T-helper 9 cell (primary cell): Measurements from ENCODE around the gene NECTIN3.

Experiments used
- DNase-seq: peaks from one replicate; pipeline ENCODE4 v3.0.0-alpha.2; 2020
- total RNA-seq, 2 donors: gene quantifications; one replicate each; lab custom pipeline; 2026; lab: John Stamatoyannopoulos, UW

Gene NECTIN3, protein sequence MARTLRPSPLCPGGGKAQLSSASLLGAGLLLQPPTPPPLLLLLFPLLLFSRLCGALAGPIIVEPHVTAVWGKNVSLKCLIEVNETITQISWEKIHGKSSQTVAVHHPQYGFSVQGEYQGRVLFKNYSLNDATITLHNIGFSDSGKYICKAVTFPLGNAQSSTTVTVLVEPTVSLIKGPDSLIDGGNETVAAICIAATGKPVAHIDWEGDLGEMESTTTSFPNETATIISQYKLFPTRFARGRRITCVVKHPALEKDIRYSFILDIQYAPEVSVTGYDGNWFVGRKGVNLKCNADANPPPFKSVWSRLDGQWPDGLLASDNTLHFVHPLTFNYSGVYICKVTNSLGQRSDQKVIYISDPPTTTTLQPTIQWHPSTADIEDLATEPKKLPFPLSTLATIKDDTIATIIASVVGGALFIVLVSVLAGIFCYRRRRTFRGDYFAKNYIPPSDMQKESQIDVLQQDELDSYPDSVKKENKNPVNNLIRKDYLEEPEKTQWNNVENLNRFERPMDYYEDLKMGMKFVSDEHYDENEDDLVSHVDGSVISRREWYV
- total RNA-seq: 18.6 to 38.9 reads per million in 2 donors

DNA sequence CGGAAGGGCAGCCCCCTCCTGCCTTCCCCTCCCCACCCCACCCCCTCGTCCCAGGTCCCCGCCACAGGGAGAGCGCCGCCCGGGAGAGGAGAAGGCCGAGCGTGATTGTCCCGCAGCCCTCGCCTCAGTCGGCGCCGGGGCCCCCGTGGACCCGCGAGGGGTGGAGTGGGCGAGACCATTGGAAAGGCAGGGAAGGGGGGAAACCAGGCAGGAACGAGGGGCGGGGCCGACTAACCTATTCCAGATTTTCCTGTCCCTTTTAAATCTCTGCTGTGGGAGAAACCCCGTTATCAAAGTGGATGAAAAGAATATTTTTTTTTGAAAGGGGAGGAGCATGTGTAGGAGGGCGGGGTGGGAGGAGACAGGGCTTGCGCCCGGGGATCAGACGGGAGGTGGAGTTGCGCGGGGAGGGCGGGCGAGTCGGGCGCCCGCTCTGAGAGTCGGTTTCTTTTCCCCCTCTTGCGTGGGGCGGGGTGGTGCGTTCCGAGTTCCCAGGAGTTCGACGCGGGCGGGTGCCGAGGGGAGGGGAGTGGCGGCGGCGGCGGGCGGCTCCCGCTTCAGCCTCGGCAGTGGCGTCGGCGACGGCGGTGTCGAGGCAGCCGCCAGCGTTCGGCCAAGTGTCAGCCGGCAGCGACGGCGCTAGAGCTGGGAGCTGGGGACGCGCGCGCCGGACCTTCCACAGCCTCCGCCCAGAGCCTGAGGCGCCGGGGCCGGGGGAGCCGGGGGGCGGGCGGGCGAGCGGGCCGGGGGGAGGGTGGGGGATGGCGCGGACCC lies at the start of gene NECTIN3:
NECTIN3 (plus strand) TSS at position 560 of the 774 bp plus-strand sequence; CDS start at position 762, 202 bp downstream.
- DNase-seq: peak; percentile 86

DNA sequence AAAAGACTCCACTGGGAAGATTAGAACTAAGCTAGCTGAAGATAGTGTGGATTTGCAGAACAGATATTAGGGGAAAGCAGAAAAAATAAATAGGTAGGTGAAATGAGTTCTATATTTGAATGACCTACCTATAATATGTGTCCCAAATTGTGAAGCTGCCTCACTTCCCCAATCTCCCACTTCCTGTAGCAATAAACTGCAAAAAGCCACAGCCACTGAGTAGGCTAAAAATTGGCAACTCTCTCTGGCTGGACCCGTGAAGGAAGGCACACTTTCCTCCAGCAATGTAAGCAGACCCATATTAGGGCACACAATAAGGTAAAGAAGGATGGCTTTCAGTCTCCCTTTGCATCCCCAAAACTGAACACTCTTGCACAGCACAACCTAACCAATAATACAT lies 43.7 kb upstream of the NECTIN3 start:
- DNase-seq: no peak

DNA sequence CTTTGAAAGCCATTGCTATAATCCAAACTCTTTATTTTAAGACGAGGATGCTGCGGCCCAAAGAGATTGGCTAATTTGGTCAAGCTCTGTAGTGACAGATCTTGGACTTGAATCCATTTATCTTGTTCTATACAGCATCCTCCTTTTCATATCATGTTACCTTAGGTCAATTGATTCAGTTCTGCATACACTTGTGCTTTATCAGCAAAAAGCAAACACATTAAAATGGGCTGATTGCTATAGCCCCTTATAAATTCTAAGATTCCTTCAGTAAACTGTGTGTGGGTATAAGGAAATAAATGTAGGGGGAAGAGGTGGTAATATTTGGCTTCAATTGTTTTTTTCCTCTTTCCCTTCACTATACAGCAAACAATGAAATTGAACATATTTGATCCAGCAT lies 40.1 kb upstream of the NECTIN3 start:
- no peak for DNase-seq

DNA sequence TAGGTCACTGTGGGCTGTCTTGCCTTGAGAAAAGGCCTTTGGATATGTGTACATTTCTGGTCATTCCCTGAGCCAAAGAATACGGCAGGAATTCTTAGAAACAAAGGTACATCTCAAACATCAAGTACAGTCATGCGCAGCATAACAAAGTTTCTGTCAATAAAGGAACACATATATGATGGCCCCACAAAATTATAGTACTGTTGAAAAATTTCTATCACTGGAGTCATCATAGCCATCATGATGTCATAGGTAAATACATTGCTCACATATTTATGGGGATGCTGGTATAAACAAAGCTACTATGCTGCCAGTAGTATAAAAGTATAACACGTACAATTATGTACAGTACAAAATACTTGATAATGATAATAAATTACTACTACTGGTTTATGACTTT lies 38.9 kb upstream of the NECTIN3 start:
- DNase-seq: no peak

DNA sequence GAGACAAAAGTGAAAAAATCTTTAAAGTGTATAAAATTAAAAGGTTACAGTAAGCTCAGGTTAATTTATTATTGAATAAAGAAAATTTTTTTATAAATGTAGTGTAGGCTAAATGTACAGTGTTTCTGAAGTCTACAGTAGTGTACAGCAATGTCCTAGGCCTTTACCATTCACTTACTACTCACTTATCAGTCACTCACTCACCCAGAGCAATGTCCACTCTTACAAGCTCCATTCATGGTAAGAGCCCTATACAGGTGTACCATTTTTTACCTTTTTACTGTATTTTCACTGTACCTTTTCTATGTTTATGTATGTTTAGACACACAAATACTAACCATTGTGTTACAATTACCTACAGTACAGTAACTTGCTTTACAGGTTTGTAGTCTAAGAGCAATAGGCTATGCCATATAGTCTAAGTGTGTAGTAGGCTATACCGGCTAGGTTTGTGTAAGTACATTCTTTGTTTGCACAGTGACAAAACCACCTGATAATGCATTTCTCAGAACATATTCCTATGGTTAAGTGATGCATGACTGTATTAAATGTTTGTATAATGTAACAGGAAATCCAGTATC lies 38.1 kb upstream of the NECTIN3 start:
- DNase-seq: no peak

DNA sequence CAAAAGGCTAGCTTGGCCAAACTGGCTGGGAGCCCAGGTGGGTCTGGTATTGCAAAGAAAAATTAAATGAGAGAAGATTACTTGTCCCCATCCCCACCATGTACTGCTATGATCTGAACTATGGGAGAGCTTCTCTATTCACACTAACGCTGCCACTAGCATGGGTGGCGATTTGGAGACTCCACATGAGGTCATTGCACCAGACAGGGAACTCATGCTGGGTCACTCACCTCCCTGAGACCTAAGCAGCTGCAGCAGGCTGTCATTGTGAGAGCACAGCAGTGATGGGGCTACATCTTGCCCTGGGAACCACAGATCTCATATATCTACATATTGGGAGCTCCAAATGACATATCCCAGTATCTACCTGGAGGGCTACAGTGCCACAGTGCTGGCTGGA lies 36.3 kb upstream of the NECTIN3 start:
- DNase-seq: no peak

DNA sequence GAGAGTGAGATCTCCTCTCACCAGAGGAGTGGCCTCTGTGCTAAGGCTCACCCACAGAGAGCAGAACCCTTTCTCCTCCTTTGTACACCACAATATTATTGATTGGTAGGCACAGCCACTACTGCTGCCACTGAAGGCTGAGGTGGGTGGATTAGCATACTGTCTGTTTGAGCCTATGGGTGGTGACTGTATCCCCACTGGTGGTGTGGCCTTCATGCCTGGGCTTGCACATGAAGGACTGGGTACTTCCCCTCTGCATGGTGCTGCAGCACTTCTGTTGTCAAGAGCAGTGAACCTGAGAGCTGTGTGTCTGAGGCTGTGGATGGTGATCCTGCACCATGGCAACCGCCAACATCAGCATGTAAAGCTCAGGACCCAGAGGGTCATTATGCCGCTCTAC lies 35.7 kb upstream of the NECTIN3 start:
- DNase-seq: no peak

DNA sequence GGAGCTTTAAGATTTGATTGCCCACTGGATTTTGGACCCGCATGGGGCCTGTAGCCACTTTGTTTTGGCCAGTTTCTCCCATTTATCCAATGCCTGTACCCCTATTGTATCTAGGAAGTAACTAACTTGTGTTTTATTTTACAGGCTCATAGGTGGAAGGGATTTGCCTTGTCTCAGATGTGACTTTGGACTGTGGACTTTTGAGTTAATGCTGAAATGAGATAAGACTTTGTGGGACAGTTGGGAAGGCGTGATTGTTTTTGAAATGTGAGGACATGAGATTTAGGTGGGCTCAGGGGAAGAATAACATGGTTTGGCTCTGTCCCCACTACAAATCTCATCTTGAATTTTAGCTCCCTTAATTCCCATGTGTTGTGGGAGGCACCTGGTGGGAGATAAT lies 30.7 kb upstream of the NECTIN3 start:
- DNase-seq: no peak

DNA sequence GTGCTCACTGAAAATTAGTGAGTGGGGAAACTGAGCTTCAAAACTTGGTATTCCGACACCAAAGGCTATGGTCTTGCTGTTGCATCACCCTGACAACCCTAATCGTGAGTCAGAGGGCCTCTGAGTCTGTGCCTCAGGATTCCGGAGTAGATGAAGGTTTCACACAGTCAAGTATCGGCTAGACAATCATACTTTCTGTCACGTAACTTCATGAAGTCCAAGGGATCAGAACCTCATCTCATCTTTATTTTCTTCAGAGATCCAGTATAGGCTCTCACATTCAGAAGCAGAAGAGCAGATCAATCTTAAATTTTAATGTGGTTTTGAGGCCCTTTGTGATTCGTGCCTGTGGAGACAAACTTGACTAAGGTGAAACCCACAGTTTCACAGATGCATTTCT lies 26.1 kb upstream of the NECTIN3 start:
- DNase-seq: no peak

DNA sequence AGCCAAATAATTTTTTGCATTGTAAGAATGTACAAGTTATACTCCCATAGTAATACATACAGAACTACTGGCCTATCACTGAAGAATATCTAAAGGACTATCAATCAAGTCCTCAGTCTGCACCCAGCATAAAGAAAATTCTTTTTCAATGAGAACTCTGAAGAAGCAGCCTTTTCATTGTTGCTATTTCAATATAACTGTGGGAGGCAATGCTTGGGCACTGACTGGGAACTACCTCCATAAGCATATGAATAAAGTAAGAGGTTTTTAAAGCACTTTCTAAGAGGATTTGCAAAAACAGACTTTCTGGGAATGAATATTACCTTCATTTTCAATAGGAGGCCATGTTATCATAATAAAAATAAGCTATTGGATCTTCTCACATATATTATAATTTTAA lies 24.6 kb upstream of the NECTIN3 start:
- DNase-seq: no peak

DNA sequence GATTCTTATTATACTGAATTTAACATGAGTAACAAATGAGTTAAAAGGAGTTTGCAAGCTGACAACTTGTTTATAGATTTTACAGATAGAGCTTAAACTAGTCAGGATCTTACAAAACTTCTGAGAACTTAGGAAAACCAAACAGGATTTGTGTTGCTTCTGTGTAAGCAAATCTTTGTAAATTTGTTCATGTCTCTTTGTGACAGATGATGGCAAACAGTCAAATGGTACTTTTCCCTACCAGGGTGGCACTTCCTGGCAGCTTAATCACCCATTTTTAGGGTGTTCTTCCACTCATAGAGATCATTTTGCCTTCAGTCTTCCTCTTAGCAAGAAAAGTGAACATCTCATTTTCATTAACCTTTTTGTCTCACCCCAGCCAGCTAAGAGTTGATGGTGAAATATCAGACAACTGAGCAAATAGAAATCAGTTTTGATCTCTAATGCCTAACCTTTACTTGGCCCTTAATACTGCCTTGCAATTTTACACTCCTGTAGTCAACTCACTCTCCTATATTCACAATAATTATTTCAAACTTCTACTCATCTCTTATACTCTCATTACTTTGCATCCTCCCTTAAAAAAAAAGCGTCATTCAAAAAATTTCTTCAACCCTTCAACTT lies 23.7 kb upstream of the NECTIN3 start:
- DNase-seq: no peak

DNA sequence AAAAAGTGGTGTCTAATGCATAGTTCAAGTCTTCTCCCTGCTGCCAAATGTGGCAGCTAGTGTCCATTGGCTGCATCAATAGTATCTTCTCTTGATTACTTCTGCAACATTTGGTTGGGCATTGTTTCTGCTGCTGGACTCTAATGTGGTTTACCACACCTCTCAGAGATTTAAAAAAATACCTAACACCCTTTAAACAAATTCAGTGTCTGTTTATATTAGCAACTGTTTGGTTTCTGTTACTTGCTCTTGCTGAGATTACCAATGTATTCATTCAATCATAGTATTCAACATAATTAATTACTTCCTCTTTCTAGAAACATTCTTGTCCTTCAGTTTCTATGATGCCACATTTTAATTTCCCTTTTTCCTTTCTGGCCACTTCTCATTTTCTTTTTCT lies 20.3 kb upstream of the NECTIN3 start:
- no peak for DNase-seq

DNA sequence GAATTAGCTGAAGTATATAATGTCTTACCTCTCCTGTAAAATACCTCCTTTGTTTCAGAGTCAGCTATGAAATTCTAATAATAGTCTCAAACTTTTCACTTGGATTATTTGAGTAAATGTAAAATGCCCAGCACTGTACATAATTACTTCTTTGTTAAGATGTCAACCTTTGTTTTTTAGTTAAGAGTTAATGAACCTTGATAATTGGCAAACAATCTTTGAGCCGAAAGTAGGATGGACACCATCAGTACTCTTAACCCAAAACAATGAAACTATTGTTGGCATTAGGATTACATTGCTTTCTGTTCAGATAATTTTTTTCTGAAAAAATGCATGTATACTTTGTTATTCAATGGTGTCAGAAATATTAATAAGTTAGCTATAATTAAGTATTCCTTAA lies 3.0 kb upstream of the NECTIN3 start:
- DNase-seq: no peak

DNA sequence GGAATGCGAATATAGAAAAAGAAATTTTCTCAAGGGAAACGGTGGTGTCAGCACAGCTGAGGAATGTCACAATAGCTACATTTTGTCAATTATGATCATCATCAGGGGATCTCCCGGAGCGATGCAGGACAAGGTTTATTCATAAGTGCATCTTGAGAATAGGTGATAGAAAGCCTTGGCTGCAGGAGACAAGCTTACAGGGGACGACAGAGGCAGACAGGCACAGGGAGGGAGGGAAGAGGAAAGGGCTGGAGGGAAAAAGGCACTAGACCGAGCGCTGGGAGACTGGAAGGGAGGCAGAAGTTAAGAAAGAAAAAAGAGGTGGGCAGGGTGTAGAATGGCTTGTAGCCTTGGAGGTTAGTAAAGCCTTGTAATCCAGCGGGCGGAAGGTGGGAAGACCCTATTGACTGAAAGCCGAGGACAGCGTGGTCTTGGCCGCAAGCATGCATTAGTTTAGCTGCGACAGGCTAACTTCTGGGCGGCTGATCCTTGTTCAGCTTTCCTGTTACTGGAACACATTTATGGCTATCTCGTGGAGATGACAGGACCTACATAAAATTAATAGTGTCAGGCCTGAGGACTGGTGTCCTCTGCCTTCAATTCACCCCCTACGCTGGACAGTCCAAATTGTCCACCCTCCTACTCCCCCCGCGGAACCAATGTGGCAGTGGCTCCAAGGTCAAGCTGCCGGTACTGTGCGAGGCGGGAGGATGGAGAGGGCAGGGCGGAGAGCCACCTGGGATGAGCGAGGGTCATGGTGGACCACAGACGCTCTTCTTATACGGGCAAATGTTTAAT lies 1.4 kb upstream of the NECTIN3 start:
- DNase-seq: peak; percentile 1

DNA sequence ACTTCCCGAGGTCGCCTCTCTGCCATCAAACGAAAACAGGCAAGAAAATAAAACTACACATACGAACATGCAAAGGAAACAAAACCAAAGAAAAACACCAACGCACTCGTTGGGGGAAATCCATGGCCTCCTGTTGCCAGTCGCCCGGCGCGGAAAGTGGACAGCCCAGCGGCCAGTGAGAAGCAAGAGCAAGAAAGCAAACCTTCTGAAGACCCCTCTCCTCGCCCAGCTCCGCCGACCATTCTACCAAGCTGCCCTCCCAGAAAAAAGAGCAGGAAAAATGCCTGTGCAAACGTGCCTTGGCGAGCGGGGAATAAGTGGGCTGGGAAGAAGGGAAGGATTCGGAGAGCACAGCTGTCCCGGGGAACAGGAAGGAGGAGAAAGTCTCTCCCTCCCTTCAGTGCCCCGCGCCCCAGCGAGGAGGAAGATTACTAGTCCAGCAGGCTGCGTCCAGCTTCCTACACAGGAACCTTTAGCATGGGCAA lies 802 bp upstream of the NECTIN3 start:
- peak; percentile 4 for DNase-seq

DNA sequence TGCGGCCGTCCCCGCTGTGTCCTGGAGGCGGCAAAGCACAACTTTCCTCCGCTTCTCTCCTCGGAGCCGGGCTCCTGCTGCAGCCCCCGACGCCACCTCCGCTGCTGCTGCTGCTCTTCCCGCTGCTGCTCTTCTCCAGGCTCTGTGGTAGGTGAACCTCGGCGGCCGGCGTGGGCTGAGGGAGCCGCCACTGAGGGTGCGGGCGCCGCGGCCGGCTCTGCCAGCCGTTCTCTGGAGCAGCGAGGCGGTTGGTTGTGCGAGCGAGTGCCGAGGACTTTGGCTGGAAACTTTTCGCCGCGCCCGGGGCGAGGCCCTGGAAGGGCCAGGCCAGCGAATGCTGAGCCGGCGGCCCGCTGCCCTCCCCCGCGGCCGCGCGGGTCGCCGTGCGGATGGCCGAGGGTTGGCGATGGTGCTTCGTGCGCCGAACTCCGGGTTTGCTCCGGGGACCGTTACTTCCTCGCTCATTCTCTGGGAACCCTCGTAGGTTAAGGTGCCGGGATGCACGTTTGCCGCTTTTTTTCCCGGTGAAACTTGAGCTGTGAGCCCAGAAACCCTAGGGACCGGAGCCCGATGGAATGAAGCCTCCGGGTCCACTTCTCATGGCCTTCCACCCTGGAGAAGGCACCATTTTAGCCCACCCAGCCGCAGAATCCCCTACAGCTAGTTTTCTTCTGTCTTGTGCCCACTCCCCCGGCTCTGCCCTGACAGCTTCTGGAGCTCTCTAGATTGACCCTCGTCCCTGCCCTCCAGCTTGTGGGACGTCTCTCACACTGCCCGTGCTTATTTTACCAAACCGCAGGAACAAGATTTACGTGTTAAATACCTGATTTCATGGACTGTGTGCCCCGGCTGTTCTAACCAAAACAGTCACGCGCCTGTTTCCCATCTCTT lies 660 bp downstream of the NECTIN3 start:
- peak; percentile 19 for DNase-seq

DNA sequence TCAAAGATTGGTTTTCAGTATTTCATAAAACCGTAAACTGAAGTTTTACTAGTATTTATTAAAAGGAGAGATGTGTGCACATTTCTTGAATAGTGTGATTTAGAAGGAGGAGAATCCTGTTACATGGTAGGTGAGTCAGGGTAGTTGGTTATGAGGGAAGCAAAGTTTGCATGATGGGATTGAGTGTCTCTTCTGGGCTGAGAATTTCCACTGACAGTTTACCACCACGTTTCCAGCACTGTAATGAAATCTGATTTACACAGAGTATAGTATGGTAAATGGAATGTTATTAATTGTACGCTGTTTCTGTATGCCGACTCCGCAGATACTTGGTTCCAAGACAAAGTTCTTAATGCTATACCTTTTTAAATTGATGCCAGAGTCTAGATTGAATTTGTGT lies 1.6 kb downstream of the NECTIN3 start:
- no peak for DNase-seq

DNA sequence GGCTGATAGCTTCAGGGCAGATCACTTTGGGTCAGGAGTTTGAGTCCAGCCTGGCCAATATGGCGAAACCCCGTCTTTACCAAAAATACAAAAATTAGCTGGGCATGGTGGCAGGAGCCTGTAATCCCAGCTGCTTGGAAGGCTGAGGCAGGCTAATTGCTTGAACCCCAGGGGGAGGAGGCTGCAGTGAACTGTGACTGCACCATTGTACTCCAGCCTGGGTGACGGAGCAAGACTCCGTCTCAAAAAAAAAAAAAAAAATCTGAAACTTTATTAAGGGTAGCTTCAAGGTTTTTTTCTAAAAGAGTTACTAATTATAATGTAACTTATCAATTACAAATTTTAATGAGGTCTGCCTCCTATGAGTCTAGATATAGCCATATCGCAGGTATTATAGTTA lies 5.1 kb downstream of the NECTIN3 start:
- DNase-seq: no peak

DNA sequence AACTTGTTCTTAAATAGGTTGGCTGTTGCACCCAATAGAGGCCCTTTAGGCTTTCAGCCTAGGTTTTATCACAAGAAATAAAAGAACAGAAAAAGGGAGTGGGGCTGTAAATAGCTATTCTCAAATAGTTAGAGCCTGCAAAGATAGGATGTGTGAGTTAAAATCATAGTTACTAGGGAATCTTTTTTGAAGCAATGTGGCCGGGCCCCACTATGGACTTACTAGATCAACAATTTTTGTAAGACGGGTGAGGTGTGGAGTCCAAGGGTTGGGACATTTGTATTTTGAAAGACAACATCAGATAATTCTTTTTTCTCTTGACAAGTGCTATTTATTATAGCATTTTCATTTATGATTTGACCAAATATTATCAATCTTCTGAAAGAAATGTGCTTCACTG lies 5.8 kb downstream of the NECTIN3 start:
- no peak for DNase-seq

DNA sequence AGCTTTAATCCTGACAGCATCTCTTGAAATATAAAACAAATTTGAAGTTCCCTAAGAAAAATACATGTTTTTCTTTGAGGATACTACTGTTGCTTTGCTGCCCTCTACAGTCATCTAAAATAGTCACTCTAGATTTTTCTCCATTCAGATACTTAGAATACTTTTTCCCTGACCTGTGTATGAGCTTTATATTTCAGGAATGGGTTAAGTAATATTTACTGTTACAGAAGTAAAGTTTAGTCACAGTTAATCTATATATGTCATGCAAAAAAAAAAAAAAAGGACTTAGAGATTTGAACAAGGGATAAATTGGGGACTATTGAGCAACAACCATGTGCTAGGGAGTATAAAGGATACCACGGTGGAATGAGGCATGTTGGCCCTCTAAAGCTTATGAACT lies 8.8 kb downstream of the NECTIN3 start:
- DNase-seq: no peak

DNA sequence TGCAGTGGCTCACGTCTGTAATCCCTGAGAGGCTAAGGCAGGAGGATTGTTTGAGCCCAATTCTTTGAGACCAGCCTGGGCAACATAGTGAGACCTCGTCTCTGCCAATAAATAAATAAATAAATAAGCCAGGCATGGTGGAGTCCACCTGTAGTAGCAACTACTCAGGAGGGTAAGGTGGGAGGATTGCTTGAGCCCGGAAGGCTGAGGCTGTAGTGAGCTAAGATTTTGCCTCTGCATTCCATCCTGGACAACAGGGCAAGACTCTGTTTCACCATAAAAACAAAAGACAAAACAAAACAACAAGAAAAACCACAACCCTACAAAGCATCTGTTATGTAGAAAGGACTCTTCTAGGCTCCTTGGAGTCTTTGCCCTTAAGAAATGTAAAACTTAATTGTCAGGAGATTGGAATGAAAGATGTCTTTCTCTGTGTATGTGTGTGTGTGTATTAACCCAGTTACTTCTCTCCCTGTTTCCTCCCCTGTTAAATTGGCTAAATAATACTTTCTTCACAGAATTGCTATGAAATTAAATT lies 9.5 kb downstream of the NECTIN3 start:
- DNase-seq: no peak
